Stimulated activated CD8-positive, alpha-beta memory T cell treated with anti-CD3 and anti-CD28 coated beads, Interleukin-12 subunit alpha, Interleukin-12 subunit beta, amount 100 ng/mL, for 4 hours (primary cell): ENCODE data around the gene PTAFR.

Experiments
- DNase-seq: peaks from one replicate; pipeline ENCODE4 v3.0.0-alpha.2; 2020; ENCODE audit warnings: low read depth

Gene PTAFR

GRCh38 chr1:28178690-28179485 is 2.4 kb upstream of the PTAFR start:
- no peak for DNase-seq

- no peak for DNase-seq
These were observed 470 bp downstream of the PTAFR start for GRCh38 chr1:28175955-28176485.

GRCh38 chr1:28173980-28174297 is 2.6 kb downstream of the PTAFR start:
- no peak for DNase-seq

- no peak for DNase-seq
These were observed 3.1 kb downstream of the PTAFR start for GRCh38 chr1:28173151-28173979.

DNA sequence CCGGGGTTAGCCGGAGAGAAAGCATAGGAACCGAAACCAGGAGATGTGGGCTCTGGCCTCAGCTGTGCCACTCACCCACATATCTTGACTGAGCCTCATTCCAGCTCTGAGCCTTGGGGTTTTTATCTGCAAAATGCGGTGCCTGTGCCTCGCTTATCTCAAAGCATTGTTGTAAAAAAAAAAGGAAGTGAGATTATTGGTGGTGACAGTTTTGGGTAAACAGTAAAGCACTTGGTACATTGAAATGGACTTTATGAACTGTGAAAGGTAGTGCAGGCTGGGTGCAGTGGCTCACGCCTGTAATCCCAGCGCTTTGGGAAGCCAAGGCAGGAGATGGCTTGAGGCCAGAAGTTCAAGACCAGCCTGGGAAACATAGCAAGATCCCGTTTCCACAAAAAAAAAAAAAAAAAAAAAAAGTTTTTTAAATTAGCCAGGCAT is 3.8 kb downstream of the PTAFR start:
- DNase-seq: no peak

DNA sequence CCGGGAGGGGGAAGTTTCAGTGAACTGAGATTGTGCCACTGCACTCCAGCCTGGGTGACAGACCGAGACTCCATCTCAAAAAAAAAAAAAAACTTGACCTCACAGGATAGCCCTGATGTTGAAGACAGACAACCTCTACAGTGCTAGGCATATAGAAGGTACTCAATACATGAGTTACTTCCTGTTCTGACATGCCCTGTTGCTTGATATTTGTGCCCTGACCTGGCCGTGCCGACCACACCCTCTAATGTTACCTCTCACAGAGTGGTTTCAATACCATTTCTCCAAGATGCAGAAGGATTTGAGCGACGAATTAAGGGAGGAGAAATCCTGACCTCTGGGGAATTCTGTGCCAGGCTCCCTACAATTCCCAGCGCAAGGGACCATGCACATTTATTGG is 5.2 kb downstream of the PTAFR start:
- DNase-seq: no peak

GRCh38 chr1:28170001-28170596 is 6.4 kb downstream of the PTAFR start:
- DNase-seq: no peak

DNA sequence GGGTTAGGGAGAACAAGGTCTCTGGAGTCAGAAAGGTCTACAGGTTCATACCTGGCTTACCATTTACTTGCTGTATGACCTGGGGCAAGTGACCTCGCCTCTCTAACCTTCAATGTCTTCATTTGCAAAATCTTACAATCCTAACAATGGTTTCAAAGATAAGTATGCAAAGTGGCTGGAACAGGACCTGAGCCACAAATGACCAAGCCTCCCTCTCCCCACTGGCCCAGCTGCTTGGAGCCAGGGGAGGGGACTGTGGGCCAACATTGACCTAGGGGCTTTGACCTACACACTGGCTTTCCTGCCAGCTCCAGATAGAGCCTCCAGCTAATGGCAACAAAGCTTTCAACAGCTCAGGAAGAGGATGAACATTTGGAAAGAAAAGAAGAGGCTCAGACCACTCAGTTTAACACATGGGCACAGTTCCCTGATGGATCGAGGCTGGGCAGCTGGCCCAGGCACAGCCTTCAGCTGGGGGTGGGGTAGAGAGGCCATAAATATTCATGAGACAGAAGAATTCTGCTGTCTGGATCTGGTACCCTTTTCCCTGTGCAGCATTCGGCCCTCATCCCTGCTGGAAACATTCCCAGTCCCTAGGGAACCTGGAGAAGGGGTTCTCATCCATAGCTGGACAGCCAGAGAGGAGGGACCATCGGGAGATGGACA is 12.9 kb downstream of the PTAFR start:
- no peak for DNase-seq

GRCh38 chr1:28162151-28162550 is 14.3 kb downstream of the PTAFR start:
- no peak for DNase-seq

DNA sequence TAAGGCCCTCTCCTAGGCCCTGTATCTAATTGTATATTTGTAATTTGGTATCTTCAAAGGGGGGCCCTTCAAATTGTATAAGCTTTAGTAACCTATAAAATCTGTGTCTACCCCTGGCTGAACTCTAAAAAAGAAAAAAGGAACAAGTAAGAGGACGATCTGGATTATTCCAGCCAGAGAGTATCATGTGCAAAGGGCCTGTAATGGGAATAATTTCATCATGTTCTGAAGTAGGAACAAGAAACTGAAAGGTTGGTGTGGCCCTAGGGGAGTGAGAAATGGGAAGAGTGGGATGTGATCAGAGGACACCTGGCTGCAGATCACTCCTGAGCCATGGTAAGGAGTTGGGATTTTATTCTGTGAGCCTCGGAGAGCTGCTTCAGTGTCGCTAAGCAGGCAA is 14.7 kb downstream of the PTAFR start:
- DNase-seq: no peak

DNA sequence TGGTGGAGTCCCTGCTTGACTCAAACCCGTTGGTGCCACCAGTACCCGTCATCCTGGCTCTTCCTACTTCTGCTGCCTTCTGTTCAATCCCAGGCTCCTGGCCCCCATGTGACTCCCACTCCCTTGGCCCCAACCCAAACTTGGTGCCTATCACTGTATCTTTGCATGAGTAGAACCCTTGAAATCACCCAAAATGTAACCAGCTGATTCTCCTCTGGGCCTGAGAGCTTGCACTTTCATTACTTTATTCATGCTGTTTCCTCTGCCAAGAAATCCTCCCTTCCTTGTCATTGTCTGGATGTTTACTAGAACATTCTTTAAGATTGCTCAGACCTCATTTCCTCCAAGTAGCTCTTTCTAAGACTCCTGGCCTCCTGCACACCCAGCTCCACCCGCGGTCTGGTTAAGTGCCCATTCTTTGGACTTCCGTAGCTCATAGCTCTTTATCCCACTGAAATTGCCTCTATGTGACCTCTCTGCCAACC is 15.7 kb downstream of the PTAFR start:
- no peak for DNase-seq

DNA sequence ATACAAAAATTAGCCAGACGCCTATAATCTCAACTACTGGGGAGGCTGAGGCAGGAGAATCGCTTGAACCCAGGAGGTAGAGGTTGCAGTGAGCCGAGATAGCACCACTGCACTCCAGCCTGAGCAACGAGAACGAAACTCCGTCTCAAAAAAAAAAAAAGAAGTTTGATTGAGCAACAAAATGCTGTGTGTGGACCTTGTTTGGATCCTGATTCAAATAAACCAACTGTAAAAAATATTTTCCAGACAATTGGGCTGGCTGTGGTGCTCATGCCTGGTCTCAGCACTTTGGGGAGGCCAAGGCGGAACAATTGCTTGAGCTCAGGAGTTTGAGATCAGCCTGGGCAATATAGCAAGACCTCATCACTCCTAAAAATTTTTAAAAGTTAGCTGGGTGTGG is 16.8 kb downstream of the PTAFR start:
- no peak for DNase-seq

DNA sequence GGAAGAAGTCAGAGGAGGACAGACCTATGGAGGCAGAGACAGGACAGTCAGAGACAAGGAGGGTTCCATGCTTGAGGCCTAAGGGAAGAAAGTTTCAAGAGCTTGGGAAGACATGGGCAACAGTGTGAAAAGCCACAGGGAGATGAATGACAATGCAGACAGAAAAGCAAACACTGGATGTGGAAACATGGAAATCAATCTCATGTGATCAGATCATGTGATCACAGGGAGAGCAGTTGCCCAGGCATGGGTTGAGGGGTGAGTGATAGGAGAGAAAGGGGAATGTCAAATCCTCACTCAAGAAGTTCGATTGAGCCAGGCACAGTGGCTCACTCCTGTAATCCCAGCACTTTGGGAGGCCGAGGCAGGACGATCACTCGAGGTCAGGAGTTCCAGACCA is 17.2 kb downstream of the PTAFR start:
- DNase-seq: no peak

DNA sequence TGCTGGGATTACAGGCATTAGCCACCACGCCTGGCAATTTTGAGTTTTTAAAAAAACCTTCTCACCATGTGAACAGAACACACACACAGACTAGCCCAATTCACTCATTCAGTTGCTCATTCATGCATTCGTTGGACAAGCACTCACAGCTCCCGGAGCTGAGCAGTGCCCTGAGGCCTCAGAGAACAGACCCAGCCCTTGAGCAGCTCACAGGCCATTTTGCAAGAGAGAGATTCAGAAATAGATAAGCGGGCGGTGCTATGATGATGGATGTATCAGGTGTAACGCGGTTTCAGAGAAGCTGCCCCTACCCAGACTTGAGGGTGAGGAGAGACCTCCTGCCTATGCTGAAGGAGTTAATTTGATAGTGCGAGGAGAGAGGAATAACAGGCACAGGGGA is 18.6 kb downstream of the PTAFR start:
- no peak for DNase-seq

DNA sequence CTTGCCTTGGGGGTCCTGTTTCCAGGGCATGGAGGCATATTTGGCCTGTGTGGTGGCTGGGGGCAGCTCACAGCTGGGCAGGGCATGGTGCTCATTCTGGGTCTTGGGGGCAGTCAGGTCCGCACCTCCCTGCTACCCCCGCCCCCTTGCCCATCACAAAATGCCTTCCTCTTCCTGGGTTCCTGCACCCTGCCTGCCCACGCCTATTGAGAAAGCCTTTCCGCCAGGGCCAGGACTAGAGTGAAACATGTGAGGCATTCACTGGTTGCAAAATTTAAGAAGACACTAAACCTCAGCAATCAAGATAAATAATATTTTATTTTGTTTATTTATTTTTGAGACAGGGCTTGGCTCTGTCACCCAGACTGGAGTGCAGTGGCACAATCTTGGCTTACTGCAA is 19.7 kb downstream of the PTAFR start:
- no peak for DNase-seq

DNA sequence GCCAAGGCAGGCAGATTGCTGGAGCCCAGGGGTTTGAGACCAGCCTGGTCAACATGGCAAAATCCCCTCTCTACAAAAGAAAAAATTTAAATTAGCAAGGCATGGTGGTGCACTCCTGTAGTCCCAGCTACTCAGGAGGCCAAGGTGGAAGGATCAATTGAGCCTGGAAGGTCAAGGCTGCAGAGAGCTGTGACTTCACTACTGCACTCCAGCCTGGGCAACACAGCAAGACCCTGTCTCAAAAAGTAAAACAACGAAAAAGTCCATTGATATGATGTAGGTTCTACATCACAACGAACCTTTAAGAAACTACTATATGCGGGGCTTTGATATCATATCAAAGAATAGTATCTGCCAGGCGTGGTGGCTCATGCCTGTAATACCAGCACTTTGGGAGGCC is 20.9 kb downstream of the PTAFR start:
- no peak for DNase-seq

DNA sequence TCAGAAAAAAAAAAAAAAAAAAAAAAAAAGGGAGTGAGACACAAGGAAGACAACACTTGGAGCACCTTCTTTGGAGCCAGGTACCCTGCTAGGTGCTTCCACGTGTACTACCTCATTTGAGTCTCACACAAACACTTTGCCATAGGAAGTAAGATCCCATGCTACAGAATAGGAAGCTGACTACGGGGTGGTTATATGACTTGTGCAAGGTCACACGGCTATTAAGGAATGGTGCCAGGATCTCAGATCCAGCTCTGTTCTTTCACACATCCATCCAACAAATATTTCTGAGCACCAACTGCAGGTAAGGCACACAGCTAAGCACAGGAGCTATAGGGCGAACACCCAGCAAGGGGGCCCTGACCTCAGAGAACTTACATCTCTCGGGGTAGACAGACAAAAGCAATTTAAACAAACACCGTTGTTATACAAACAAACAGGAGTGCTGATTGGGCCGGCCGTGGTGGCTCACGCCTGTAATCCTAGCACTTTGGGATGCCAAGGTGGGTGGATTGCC is 22.4 kb downstream of the PTAFR start:
- no peak for DNase-seq

DNA sequence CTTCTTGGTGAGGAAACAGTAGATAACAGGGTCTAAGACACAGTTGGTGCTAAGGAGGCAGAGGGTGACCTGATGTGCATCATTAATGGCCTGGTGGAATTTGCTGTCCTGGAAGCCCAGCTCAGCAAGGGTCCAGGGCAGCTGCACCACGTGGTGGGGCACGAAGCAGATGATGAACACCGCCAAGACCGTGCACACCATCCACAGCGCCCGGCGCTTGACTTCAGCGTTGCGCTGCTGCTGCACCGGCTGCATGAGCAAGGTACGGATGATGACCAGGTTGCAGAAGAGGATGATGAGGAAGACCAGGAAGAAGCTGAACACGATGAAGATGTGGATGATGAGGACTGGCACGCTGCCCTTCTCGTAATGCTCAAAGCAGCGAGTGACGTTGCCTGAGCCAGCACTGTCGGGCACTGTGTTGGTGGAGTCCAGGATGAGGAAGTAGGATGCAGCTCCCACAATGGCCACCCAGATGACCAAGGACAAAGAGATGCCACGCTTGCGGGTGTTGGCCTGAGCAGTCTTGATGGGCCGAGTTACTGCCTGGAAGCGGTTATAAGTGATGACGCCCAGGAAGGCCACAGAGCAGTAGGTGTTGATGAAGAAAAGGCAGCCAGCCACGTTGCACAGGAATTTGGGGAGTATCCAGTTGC is 26.2 kb downstream of the PTAFR start:
- no peak for DNase-seq

DNA sequence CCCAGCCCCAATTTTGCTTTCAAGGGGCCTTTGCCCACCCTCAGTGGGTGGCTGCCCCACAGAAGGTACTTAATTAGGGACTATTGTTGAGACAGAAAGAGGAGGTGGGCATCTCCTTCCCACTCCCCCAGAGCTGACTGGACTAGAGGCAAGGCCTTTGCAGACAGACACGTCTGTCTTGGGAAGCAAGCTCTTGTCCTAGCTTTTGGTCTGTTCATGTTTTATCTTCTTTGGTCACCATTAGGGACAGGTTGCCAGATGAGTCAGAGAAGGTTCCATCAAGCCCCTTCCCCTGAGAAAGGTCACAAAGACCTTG is 27.7 kb downstream of the PTAFR start:
- DNase-seq: no peak

- DNase-seq: no peak
These were observed 29.0 kb downstream of the PTAFR start for GRCh38 chr1:28147264-28148094.

DNA sequence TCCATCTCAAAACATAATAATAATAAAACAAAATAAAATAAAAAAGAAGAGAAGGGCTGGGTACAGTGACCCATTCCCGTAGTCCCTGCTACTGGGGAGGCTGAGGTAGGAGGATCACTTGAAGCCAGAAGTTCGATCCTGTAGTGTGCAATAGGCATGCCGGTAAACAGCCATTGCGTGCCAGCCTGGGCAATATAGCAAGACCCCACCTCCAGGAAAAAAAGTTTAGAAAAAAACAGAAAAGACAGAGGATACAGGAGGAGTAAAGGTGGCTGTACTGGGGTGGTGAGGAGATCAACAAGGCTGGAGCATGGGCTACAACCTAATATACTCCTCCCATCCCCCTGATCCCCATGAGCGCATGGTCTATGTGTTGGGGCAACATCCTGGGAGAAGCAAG is 30.8 kb downstream of the PTAFR start:
- DNase-seq: no peak
